ENCODE data around the gene TMEM106B. TPM values are rescaled to one million over a fixed set of nuclear protein-coding genes. Genes with fewer than 3 reads are reported as not detected.

The TMEM106B gene
- total and polyA plus RNA-seq, 10 of the 15 experiments (the other 5 are each of a cell fraction or from before 2014, with no cell fraction given): 3.7 to 21.2 (median 12.3) TPM

GRCh38 chr7:12287901-12288300, 76.8 kb downstream of the TMEM106B start:
- Histone ChIP-seq H3K9ac (ENCODE audit: control insufficient read depth, insufficient read depth, low read length) (no peak overlapping the region), H3K4me2 (ENCODE audit: control insufficient read depth, insufficient read depth) (no peak overlapping the region), H4K20me1 (ENCODE audit: control insufficient read depth, insufficient read depth) (no peaks in the 10 kb centered on the region), H3K27me3 (replicated peaks in 1 of 2; ENCODE audit: control insufficient read depth in 2 of 2, insufficient read depth in 2 of 2, low read length in 1 of 2) (no peaks in the 10 kb centered on the region), H2AFZ (ENCODE audit: control insufficient read depth, low read depth, low read length) (no peak overlapping the region), H3K4me1 (ENCODE audit: control insufficient read depth, insufficient read depth, low read length) (no peaks in the 10 kb centered on the region), H3K36me3 (ENCODE audit: control insufficient read depth in 2 of 2, insufficient read depth in 2 of 2, low read length in 1 of 2) (no peaks in the 10 kb centered on the region), H3K27ac (ENCODE audit: control insufficient read depth, insufficient read depth) (no peak overlapping the region), H3K79me2 (ENCODE audit: control insufficient read depth, insufficient read depth, low read length) (no peaks in the 10 kb centered on the region), H3K9me3 (replicated peaks; ENCODE audit: control insufficient read depth, insufficient read depth, low read length) (peaks cover 3% of the 10 kb centered on the region; the same call in 1 of the 3 replicates), H3K4me3 (no peak overlapping the region)
- DNase-seq (ENCODE audit: low read depth, low spot score) (no peak), FAIRE-seq (no peak), ATAC-seq (no peak)
- TF ChIP-seq SUPT20H (IDR thresholded peaks at IDR 0.05; ENCODE audit: borderline replicate concordance, control insufficient read depth, low read depth, low read length) (no peak), MYB (IDR thresholded peaks at IDR 0.05; ENCODE audit: borderline replicate concordance, low read depth, low read length) (no peak), POU2F2 (IDR thresholded peaks at IDR 0.05; ENCODE audit: borderline replicate concordance, low read depth, low read length) (no peak), WRNIP1 (IDR thresholded peaks at IDR 0.05; ENCODE audit: borderline replicate concordance, low read depth, low read length) (no peak), ASH2L (IDR thresholded peaks at IDR 0.05; ENCODE audit: borderline replicate concordance, low read depth) (no peak), ZBTB33 (IDR thresholded peaks at IDR 0.05) (no peak), IRF3 (IDR thresholded peaks at IDR 0.05) (no peak), POLR2AphosphoS2 (IDR thresholded peaks at IDR 0.05; ENCODE audit: low read depth, low read length) (no peak), EZH2 (IDR thresholded peaks at IDR 0.05; ENCODE audit: borderline replicate concordance, control insufficient read depth, low read depth, low read length) (no peak), STAT1 (conservative IDR thresholded peaks at IDR 0.05) (no peak), DPF2 (IDR thresholded peaks at IDR 0.05) (no peak), RELA (IDR thresholded peaks at IDR 0.05; ENCODE audit: borderline replicate concordance, partially characterized antibody) (no peak), PML (IDR thresholded peaks at IDR 0.05; ENCODE audit: low read length) (no peak), PRDM15 (CRISPR knock-in tag; IDR thresholded peaks at IDR 0.05) (no peak), MXI1 (IDR thresholded peaks at IDR 0.05; ENCODE audit: low read depth, low read length) (no peak)
- 25% methylated on average over 1 of the region's 1 CpG for WGBS (ENCODE audit: insufficient coverage, insufficient replicate concordance, low lambda C conversion rate, missing lambda C conversion rate)
- ChIA-PET SMC1A (ENCODE audit: uncharacterized antibody, unreplicated experiment) (interaction anchor here (0.9 kb wide), 1 partner anchor 402 kb away, joined by 3 read pairs; no protein-coding TSS in a partner anchor), POLR2A (no interaction called here), RAD21 (ENCODE audit: unreplicated experiment) (interaction anchor here (1.0 kb wide), 1 partner anchor 35 kb away, joined by 3 read pairs; no protein-coding TSS in a partner anchor), CTCF (interaction anchor here (0.9 to 1.0 kb wide), 2 partner anchors 10 to 190 kb away, joined by 3 read pairs; no protein-coding TSS in a partner anchor)
- in situ Hi-C loops (cut with MboI) (no loop called here), intact Hi-C loops (cut with micrococcal nuclease; ENCODE audit: unreplicated experiment) (loop anchor here (5.0 kb wide), 1 partner anchor 141 kb away; no protein-coding TSS in a partner anchor)
- BruUV-seq (replicated peaks): no TSS peak
